Sigmoid colon (tissue), 7 donors: ENCODE results near the gene PLXNA4. TPM values are rescaled to one million over a fixed set of nuclear protein-coding genes. Genes with fewer than 3 reads are reported as not detected.

Source experiments
- DNase-seq: peaks from one replicate; pipeline ENCODE4 v3.0.0-alpha.2; 2019
- H3K27ac ChIP-seq, 4 donors: fragments of 200-600 bp; sonication (generic); one replicate each; pipeline ENCODE4 v1.5.1; 2016 to 2019; ENCODE audit warnings: mild to moderate bottlenecking in 1 of 4
- H3K27me3 ChIP-seq, 3 donors: fragments of 200-600 bp; sonication (generic); one replicate each; pipeline ENCODE4 v1.5.1; 2019; ENCODE audit warnings: mild to moderate bottlenecking in 1 of 3
- H3K36me3 ChIP-seq, 4 donors: fragments of 200-600 bp; sonication (generic); one replicate each; pipeline ENCODE4 v1.5.1; 2016 to 2019
- H3K4me1 ChIP-seq, 4 donors: fragments of 200-600 bp; sonication (generic); one replicate each; pipeline ENCODE4 v1.5.1; 2017 to 2019
- H3K4me3 ChIP-seq, 4 donors: fragments of 200-600 bp; sonication (generic); one replicate each; pipeline ENCODE4 v1.5.1; 2017 to 2019; ENCODE audit warnings: mild to moderate bottlenecking in 2 of 4, moderate library complexity in 1 of 4
- H3K9me3 ChIP-seq, 4 donors: fragments of 200-600 bp in 3 of 4; sonication (generic) in 3 of 4; one replicate each; pipeline versions ENCODE4 v1.5.1 to v1.6.1; 2013 to 2019
- CTCF ChIP-seq, 4 experiments: fragments of 450-650 bp in 3 of 4; fragments of 200-600 bp in 1 of 4; IDR thresholded peaks; one replicate each; pipeline ENCODE4 v1.5.1; 2016 to 2019; ENCODE audit warnings: antibody characterized with exemption in 4 of 4, mild to moderate bottlenecking in 3 of 4, moderate library complexity in 2 of 4
- EP300 ChIP-seq, 4 donors: sonication (generic); formaldehyde crosslinking; IDR thresholded peaks; one replicate each; pipeline ENCODE4 v1.6.1; 2017; ENCODE audit warnings: antibody characterized with exemption in 4 of 4
- POLR2A ChIP-seq, 2 donors: fragments of 450-650 bp; IDR thresholded peaks; one replicate each; pipeline ENCODE4 v1.6.1; 2016; ENCODE audit warnings: antibody characterized with exemption in 2 of 2, mild to moderate bottlenecking in 2 of 2, moderate library complexity in 2 of 2
- POLR2AphosphoS5 ChIP-seq, 4 donors: sonication (generic); formaldehyde crosslinking; IDR thresholded peaks; one replicate each; pipeline ENCODE4 v1.6.1; 2017; ENCODE audit warnings: antibody characterized with exemption in 4 of 4
- WGBS, 2 donors: extraction: QIAGEN DNeasy Blood & Tissue Kit; methylation state at CpG; one replicate each; pipeline ENCODE4 v1.1.7; 2013; 5-methylcytosine and 5-hydroxymethylcytosine counted together
- intact Hi-C: fragments of 100-400 bp; cut with DNase I; formaldehyde crosslinking; loops from one replicate; pipeline ENCODE4 v1.15.1; 2023
- polyA plus RNA-seq, 3 donors: library from polyadenylated mRNA; stranded (reverse); fragments of 200-250 nt; gene quantifications; one replicate each; pipeline ENCODE4 v1.2.3, GENCODE V29; 2013
- total RNA-seq, 4 donors: library from RNA; depleted of rRNA; stranded (reverse); fragments of >200 nt; gene quantifications; one replicate each; pipeline ENCODE4 v1.1.0, GENCODE V29; 2016
- donor health status: healthy with polysubstance abuse.
- donor health status: Bipolar disorder and iron deficiency.
- donor health status: healthy.

The PLXNA4 gene
- total and polyA plus RNA-seq, 7 donors: under 0.01 to 10.5 (median 3.7) TPM; not detected in 1

GRCh38 chr7:132110692-132111091, 465.6 kb downstream of the PLXNA4 start:
- Histone ChIP-seq H3K27me3 (no peaks in the 10 kb centered on the region), H3K4me1 (peaks cover 0 to 6% (median 0%) of the 10 kb centered on the region in 4 donors), H3K36me3 (no peaks in the 10 kb centered on the region), H3K9me3 (no peaks in the 10 kb centered on the region), H3K4me3 (no peak overlapping the region), H3K27ac (no peak overlapping the region)
- intact Hi-C loops: no loop called here
- TF ChIP-seq POLR2AphosphoS5 (IDR thresholded peaks at IDR 0.05): no peak
- WGBS, 2 donors: 84 to 87% methylated on average over 3 of the region's 3 CpGs
- DNase-seq: no peak

GRCh38 chr7:132109769-132110168, 466.5 kb downstream of the PLXNA4 start:
- no peaks in the 10 kb centered on the region for H3K36me3 ChIP-seq
- no peak overlapping the region for H3K27ac ChIP-seq
- H3K9me3 ChIP-seq: no peaks in the 10 kb centered on the region
- H3K4me1 ChIP-seq: peaks cover 0 to 7% (median 0%) of the 10 kb centered on the region in 4 donors
- no peak overlapping the region for H3K4me3 ChIP-seq
- 100% methylated on average over 1 of the region's 1 CpG for WGBS, 2 donors
- no peak for TF ChIP-seq POLR2AphosphoS5 (IDR thresholded peaks at IDR 0.05)
- no peak for TF ChIP-seq POLR2A (IDR thresholded peaks at IDR 0.05)
- TF ChIP-seq EP300 (IDR thresholded peaks at IDR 0.05): no peak
- TF ChIP-seq CTCF (IDR thresholded peaks at IDR 0.05): no peak
- DNase-seq: no peak
- H3K27me3 ChIP-seq: no peaks in the 10 kb centered on the region
- intact Hi-C loops: no loop called here

GRCh38 chr7:132108563-132108962, 467.7 kb downstream of the PLXNA4 start:
- Histone ChIP-seq H3K4me1 (peaks cover 0 to 11% (median 3%) of the 10 kb centered on the region in 4 donors), H3K4me3 (no peak overlapping the region), H3K27me3 (no peaks in the 10 kb centered on the region), H3K36me3 (no peaks in the 10 kb centered on the region), H3K27ac (no peak overlapping the region), H3K9me3 (no peaks in the 10 kb centered on the region)
- TF ChIP-seq EP300 (IDR thresholded peaks at IDR 0.05) (no peak), POLR2AphosphoS5 (IDR thresholded peaks at IDR 0.05) (no peak), CTCF (IDR thresholded peaks at IDR 0.05) (no peak), POLR2A (IDR thresholded peaks at IDR 0.05) (no peak)
- DNase-seq: no peak
- intact Hi-C loops: no loop called here
- WGBS, 2 donors: 66 to 83% methylated on average over 4 of the region's 4 CpGs

- Histone ChIP-seq H3K4me1 (peaks cover 0 to 11% (median 3%) of the 10 kb centered on the region in 4 donors), H3K27me3 (no peaks in the 10 kb centered on the region), H3K27ac (no peak overlapping the region), H3K4me3 (no peak overlapping the region), H3K36me3 (no peaks in the 10 kb centered on the region), H3K9me3 (no peaks in the 10 kb centered on the region)
- TF ChIP-seq EP300 (IDR thresholded peaks at IDR 0.05): no peak
- no peak for TF ChIP-seq POLR2A (IDR thresholded peaks at IDR 0.05)
- DNase-seq: no peak
- WGBS, 2 donors: 85 to 94% methylated on average over 7 of the region's 7 CpGs
- intact Hi-C loops: no loop called here
Measured at GRCh38 chr7:132106491-132106890, 469.8 kb downstream of the PLXNA4 start.

- DNase-seq: no peak
- Histone ChIP-seq H3K36me3 (no peaks in the 10 kb centered on the region), H3K27ac (no peak overlapping the region), H3K4me3 (no peak overlapping the region), H3K4me1 (peaks cover 0 to 11% (median 3%) of the 10 kb centered on the region in 4 donors), H3K9me3 (no peaks in the 10 kb centered on the region), H3K27me3 (no peaks in the 10 kb centered on the region)
- intact Hi-C loops: no loop called here
- WGBS, 2 donors: 69 to 84% methylated on average over 3 of the region's 3 CpGs
- TF ChIP-seq POLR2A (IDR thresholded peaks at IDR 0.05) (no peak), CTCF (IDR thresholded peaks at IDR 0.05) (no peak), POLR2AphosphoS5 (IDR thresholded peaks at IDR 0.05) (no peak), EP300 (IDR thresholded peaks at IDR 0.05) (no peak)
Measured at GRCh38 chr7:132105096-132105495, 471.2 kb downstream of the PLXNA4 start.

GRCh38 chr7:132103718-132104117, 472.6 kb downstream of the PLXNA4 start:
- Histone ChIP-seq H3K27ac (no peak overlapping the region), H3K4me1 (peaks cover 0 to 11% (median 3%) of the 10 kb centered on the region in 4 donors), H3K27me3 (no peaks in the 10 kb centered on the region), H3K36me3 (no peaks in the 10 kb centered on the region), H3K4me3 (no peak overlapping the region), H3K9me3 (no peaks in the 10 kb centered on the region)
- TF ChIP-seq EP300 (IDR thresholded peaks at IDR 0.05) (no peak), POLR2A (IDR thresholded peaks at IDR 0.05) (no peak), CTCF (IDR thresholded peaks at IDR 0.05) (no peak), POLR2AphosphoS5 (IDR thresholded peaks at IDR 0.05) (no peak)
- intact Hi-C loops: no loop called here
- WGBS, 2 donors: 15 to 68% methylated on average over 3 of the region's 3 CpGs
- DNase-seq: no peak
